ENCODE data around the gene OSGEPL1. TPM values are rescaled to one million over a fixed set of nuclear protein-coding genes. Genes with fewer than 3 reads are reported as not detected.
"Not testable (repeated sequence)": the region's sequence is repeated elsewhere in the genome, so short reads cannot be mapped to it uniquely, and the experiment has no call there.

The OSGEPL1 gene
- total RNA-seq, 1 experiment from 2014 or later, result 8.6 TPM

GRCh38 chr2:189772212-189772611 is 9.6 kb upstream of the OSGEPL1 start:
- Mint-ChIP-seq H3K4me3 (ENCODE audit: low read depth, unreplicated experiment) (no peak overlapping the region), H3K27ac (ENCODE audit: unreplicated experiment) (no peak overlapping the region), H3K36me3 (ENCODE audit: insufficient read depth, unreplicated experiment) (peaks cover 33% of the 10 kb centered on the region), H3K4me1 (ENCODE audit: low read depth, unreplicated experiment) (no peaks in the 10 kb centered on the region), H3K27me3 (ENCODE audit: unreplicated experiment) (no peaks in the 10 kb centered on the region), H3K9me3 (ENCODE audit: low read depth, unreplicated experiment) (no peaks in the 10 kb centered on the region)
- CTCF ChIA-PET, result interaction anchor here (1.3 to 3.5 kb wide), 2 partner anchors 9 to 12 kb away, joined by 3 to 12 read pairs; partner anchors contain the start of genes ORMDL1, OSGEPL1 and PMS1
- TF ChIP-seq CTCF (IDR thresholded peaks at IDR 0.05; ENCODE audit: unreplicated experiment), result no peak
- no peak for DNase-seq
- BruUV-seq (replicated peaks), result no TSS peak
- intact Hi-C loops (cut with micrococcal nuclease; ENCODE audit: unreplicated experiment), result no loop called here

- intact Hi-C loops (cut with micrococcal nuclease; ENCODE audit: unreplicated experiment), result no loop called here
- no peak overlapping the region for H3K27ac Mint-ChIP-seq (ENCODE audit: unreplicated experiment)
- no peak for DNase-seq
- no peaks in the 10 kb centered on the region for H3K27me3 Mint-ChIP-seq (ENCODE audit: unreplicated experiment)
- no peak for TF ChIP-seq CTCF (IDR thresholded peaks at IDR 0.05; ENCODE audit: unreplicated experiment)
- H3K36me3 Mint-ChIP-seq (ENCODE audit: insufficient read depth, unreplicated experiment), result peaks cover 41% of the 10 kb centered on the region
- H3K9me3 Mint-ChIP-seq (ENCODE audit: low read depth, unreplicated experiment), result no peaks in the 10 kb centered on the region
- H3K4me1 Mint-ChIP-seq (ENCODE audit: low read depth, unreplicated experiment), result no peaks in the 10 kb centered on the region
- no peak overlapping the region for H3K4me3 Mint-ChIP-seq (ENCODE audit: low read depth, unreplicated experiment)
- BruUV-seq (replicated peaks), result no TSS peak
- CTCF ChIA-PET, result no interaction called here
Observed at GRCh38 chr2:189770590-189771322, 8.2 kb upstream of the OSGEPL1 start.

- intact Hi-C loops (cut with micrococcal nuclease; ENCODE audit: unreplicated experiment), result loop anchor here (5.0 kb wide), 1 partner anchor 102 kb away; the partner anchor contains the start of gene ASNSD1
- H3K36me3 Mint-ChIP-seq (ENCODE audit: insufficient read depth, unreplicated experiment), result peaks cover 36% of the 10 kb centered on the region
- DNase-seq, result no peak
- no peaks in the 10 kb centered on the region for H3K4me1 Mint-ChIP-seq (ENCODE audit: low read depth, unreplicated experiment)
- H3K27me3 Mint-ChIP-seq (ENCODE audit: unreplicated experiment), result no peaks in the 10 kb centered on the region
- H3K4me3 Mint-ChIP-seq (ENCODE audit: low read depth, unreplicated experiment), result peak overlapping the region; percentile 89
- no TSS peak for BruUV-seq (replicated peaks)
- H3K27ac Mint-ChIP-seq (ENCODE audit: unreplicated experiment), result no peak overlapping the region
- H3K9me3 Mint-ChIP-seq (ENCODE audit: low read depth, unreplicated experiment), result no peaks in the 10 kb centered on the region
- CTCF ChIA-PET, result interaction anchor here (2.7 kb wide), 1 partner anchor 9 kb away, joined by 12 read pairs; no protein-coding TSS in a partner anchor
- TF ChIP-seq CTCF (IDR thresholded peaks at IDR 0.05; ENCODE audit: unreplicated experiment), result no peak
Observed at GRCh38 chr2:189763908-189764661, 1.5 kb upstream of the OSGEPL1 start.

GRCh38 chr2:189762229-189762550 is 402 bp downstream of the OSGEPL1 start:
- CTCF ChIA-PET, result interaction anchor here (0.6 to 2.7 kb wide), 7 partner anchors 10 to 101 kb away, joined by 3 to 12 read pairs (median 4); partner anchors contain the start of gene ASNSD1
- intact Hi-C loops (cut with micrococcal nuclease; ENCODE audit: unreplicated experiment), result loop anchor here (5.0 kb wide), 1 partner anchor 100 kb away; the partner anchor contains the start of gene ASNSD1
- Mint-ChIP-seq H3K4me1 (ENCODE audit: low read depth, unreplicated experiment) (no peaks in the 10 kb centered on the region), H3K9me3 (ENCODE audit: low read depth, unreplicated experiment) (no peaks in the 10 kb centered on the region), H3K36me3 (ENCODE audit: insufficient read depth, unreplicated experiment) (peaks cover 28% of the 10 kb centered on the region), H3K27me3 (ENCODE audit: unreplicated experiment) (no peaks in the 10 kb centered on the region), H3K27ac (ENCODE audit: unreplicated experiment) (peak overlapping the region; percentile 96), H3K4me3 (ENCODE audit: low read depth, unreplicated experiment) (peak overlapping the region; percentile 89)
- no peak for TF ChIP-seq CTCF (IDR thresholded peaks at IDR 0.05; ENCODE audit: unreplicated experiment)
- TSS peak; percentile 64 for BruUV-seq (replicated peaks)
- DNase-seq, result no peak

GRCh38 chr2:189760154-189760553 is 2.4 kb downstream of the OSGEPL1 start:
- H3K27ac Mint-ChIP-seq (ENCODE audit: unreplicated experiment); H3K4me3 Mint-ChIP-seq (ENCODE audit: low read depth, unreplicated experiment); H3K9me3 Mint-ChIP-seq (ENCODE audit: low read depth, unreplicated experiment); H3K4me1 Mint-ChIP-seq (ENCODE audit: low read depth, unreplicated experiment); BruUV-seq (replicated peaks); CTCF ChIA-PET; H3K27me3 Mint-ChIP-seq (ENCODE audit: unreplicated experiment); DNase-seq: not testable (repeated sequence)
- H3K36me3 Mint-ChIP-seq (ENCODE audit: insufficient read depth, unreplicated experiment), result peaks cover 20% of the 10 kb centered on the region
- intact Hi-C loops (cut with micrococcal nuclease; ENCODE audit: unreplicated experiment), result loop anchor here (5.0 kb wide), 1 partner anchor 98 kb away; the partner anchor contains the start of gene ASNSD1
